ENCODE results near the gene RPS27. TPM values are rescaled to one million over a fixed set of nuclear protein-coding genes. Genes with fewer than 3 reads are reported as not detected.
"Not testable (repeated sequence)": the region's sequence is repeated elsewhere in the genome, so short reads cannot be mapped to it uniquely, and the experiment has no call there.

RPS27 gene
- total RNA-seq, 1 donor from 2014 or later, result 3,463 TPM

DNA sequence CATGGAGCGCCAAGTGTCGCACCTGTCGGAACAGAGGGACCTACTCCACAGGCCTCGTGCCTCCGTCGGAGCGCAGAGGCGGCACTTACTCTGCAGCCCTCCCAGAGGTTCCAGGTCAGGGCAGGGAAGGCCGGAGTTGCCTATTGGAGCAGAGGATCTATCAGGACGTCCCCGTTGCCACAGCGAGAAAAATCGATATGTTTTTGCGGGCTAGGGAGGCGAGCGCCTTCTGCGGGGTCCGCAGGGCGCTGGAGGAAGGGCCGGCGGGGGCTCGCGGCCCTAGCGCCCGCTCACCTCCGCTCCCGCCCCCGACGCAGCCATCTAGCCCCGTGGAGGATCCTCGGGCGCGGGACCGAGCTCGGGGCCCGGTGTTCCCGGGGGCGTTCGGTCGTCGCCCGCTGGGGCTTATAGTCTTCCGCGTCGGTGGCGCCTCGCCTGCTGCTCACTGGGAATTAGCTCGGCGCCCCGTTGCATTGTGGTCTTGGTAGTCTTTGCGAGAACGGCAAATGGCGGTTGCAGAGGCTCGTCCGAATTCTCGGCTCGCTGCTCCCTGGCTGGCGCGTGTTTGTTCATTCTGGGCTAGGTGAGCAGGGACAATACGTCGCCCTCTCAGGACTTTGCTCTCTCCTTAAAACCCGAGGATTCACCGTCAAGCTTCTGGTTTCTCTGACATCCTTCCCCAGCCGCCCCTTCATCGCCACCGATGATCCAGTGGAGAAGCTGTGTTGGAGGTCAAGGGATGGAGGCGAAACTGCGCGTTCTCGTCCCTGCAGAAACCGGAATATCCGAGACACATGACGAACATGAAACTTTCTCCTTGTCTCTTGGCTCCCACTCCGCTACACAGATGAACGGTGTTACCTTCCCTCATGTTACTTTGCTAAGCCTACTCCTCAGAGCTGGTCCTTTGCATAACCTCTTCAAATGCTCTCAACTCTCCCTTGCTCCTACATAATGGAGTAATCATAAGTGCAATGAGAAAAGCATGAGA, 13.0 kb upstream of the RPS27 start, which contains the start of gene JTB:
Gene JTB (minus strand): TSS at position 425 of the 991 bp plus-strand sequence. CDS start 422 bp downstream, at position 3.
- CTCF ChIA-PET, result interaction anchor here (1.2 to 2.9 kb wide), 5 partner anchors 9 to 156 kb away, joined by 4 to 15 read pairs (median 8); partner anchors contain the start of genes CREB3L4, CRTC2, DENND4B and RAB13

DNA sequence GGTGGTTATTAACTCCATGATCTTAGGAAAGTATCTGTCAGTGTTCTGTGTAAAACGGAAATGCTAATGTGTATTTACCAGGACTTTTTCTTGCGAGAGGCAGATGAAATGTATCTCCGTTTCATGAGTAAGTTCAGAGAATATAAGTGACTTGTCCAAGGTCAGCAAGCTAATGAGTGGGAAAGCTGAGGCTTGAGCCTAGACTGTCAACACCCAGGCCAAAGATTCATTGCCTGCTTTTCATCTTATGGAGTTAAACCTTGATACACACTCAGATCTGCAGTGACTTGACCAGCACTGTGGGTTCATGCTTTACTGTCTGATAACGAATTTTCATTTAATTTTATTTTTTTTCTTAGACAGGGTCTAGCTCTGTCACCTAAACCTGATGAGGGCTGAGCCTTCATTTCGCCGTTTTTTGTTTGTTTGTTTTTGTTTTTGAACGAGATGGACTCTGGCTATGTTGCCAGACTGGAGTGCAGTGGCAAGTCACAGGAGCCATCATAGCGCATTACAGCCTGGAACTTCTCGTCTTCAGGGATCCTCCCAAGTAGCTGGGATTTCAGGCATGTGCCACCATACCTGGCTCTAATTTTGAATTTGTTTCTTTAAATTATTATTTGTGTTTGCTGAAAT, 12.2 kb upstream of the RPS27 start:
- ATAC-seq (ENCODE audit: low read depth), result no peak
- TF ChIP-seq, protein P1, sequence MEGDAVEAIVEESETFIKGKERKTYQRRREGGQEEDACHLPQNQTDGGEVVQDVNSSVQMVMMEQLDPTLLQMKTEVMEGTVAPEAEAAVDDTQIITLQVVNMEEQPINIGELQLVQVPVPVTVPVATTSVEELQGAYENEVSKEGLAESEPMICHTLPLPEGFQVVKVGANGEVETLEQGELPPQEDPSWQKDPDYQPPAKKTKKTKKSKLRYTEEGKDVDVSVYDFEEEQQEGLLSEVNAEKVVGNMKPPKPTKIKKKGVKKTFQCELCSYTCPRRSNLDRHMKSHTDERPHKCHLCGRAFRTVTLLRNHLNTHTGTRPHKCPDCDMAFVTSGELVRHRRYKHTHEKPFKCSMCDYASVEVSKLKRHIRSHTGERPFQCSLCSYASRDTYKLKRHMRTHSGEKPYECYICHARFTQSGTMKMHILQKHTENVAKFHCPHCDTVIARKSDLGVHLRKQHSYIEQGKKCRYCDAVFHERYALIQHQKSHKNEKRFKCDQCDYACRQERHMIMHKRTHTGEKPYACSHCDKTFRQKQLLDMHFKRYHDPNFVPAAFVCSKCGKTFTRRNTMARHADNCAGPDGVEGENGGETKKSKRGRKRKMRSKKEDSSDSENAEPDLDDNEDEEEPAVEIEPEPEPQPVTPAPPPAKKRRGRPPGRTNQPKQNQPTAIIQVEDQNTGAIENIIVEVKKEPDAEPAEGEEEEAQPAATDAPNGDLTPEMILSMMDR (IDR thresholded peaks at IDR 0.05), result no peak
- ChIA-PET CTCF (interaction anchor here (1.2 to 2.9 kb wide), 5 partner anchors 8 to 164 kb away, joined by 4 to 15 read pairs (median 7); partner anchors contain the start of genes CREB3L4, CRTC2 and RAB13), POLR2A (interaction anchor here (0.6 to 8.0 kb wide), 11 partner anchors 8 to 412 kb away, joined by 3 to 230 read pairs (median 25); partner anchors contain the start of genes CREB3L4, CRTC2, DENND4B and GATAD2B)
- Mint-ChIP-seq H3K36me3 (ENCODE audit: low read depth) (peaks cover 38% of the 10 kb centered on the region), H3K4me1 (peaks cover 32% of the 10 kb centered on the region), H3K4me3 (peak overlapping the region; percentile 98), H3K27me3 (no peaks in the 10 kb centered on the region), H3K9me3 (no peaks in the 10 kb centered on the region), H3K27ac (peak overlapping the region; percentile 96)
- no peak for DNase-seq
- intact Hi-C loops (cut with micrococcal nuclease), result no loop called here

More for the DNA sequence above, 13.0 kb upstream of the RPS27 start, which contains the start of gene JTB:
- Mint-ChIP-seq H3K27ac (peak within 1 kb of the TSS; percentile 97), H3K27me3 (no peaks in the 10 kb centered on the region), H3K9me3 (no peaks in the 10 kb centered on the region), H3K4me1 (peaks cover 32% of the 10 kb centered on the region), H3K4me3 (peak within 1 kb of the TSS; percentile 98), H3K36me3 (ENCODE audit: low read depth) (peaks cover 47% of the 10 kb centered on the region)
- intact Hi-C loops (cut with micrococcal nuclease), result loop anchor here (1.0 to 2.0 kb wide), 5 partner anchors 8 to 55 kb away; partner anchors contain the start of genes CREB3L4, CRTC2, GATAD2B and RPS27
- POLR2A ChIA-PET, result interaction anchor here (0.5 to 8.0 kb wide), 21 partner anchors 9 to 442 kb away, joined by 3 to 230 read pairs (median 4); partner anchors contain the start of genes CREB3L4, CRTC2, DENND4B and GATAD2B
- TF ChIP-seq, protein P1 (IDR thresholded peaks at IDR 0.05), result no peak
- DNase-seq (peak; percentile 72), ATAC-seq (ENCODE audit: low read depth) (peak; percentile 97)

DNA sequence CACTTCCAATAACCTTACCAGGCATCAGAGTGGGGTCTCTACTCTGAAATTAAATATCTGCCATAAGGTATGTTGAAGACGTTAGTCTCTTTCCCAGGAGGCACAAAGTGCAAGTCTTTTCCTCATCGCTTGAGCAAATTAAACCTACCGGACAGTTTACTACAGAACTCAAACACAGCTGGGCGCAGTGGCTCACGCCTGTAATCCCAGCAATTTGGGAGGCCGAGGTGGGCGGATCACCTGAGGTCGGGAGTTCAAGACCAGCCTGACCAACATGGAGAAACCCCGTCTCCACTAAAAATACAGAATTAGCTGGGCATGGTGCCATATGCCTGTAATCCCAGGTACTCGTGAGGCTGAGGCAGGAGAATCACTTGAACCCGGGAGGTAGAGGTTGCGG, 11.5 kb upstream of the RPS27 start:
- H3K27me3 Mint-ChIP-seq; DNase-seq; H3K9me3 Mint-ChIP-seq; intact Hi-C loops (cut with micrococcal nuclease); H3K27ac Mint-ChIP-seq; ATAC-seq (ENCODE audit: low read depth); H3K4me3 Mint-ChIP-seq: not testable (repeated sequence)
- Mint-ChIP-seq H3K4me1 (peaks cover 32% of the 10 kb centered on the region), H3K36me3 (ENCODE audit: low read depth) (peaks cover 31% of the 10 kb centered on the region)
- ChIA-PET CTCF (interaction anchor here (0.7 to 1.9 kb wide), 3 partner anchors 34 to 165 kb away, joined by 3 to 7 read pairs (median 4); no protein-coding TSS in a partner anchor), POLR2A (interaction anchor here (0.6 to 8.0 kb wide), 6 partner anchors 12 to 381 kb away, joined by 3 to 230 read pairs (median 68); partner anchors contain the start of genes CREB3L4, DENND4B, GATAD2B and RPS27)

DNA sequence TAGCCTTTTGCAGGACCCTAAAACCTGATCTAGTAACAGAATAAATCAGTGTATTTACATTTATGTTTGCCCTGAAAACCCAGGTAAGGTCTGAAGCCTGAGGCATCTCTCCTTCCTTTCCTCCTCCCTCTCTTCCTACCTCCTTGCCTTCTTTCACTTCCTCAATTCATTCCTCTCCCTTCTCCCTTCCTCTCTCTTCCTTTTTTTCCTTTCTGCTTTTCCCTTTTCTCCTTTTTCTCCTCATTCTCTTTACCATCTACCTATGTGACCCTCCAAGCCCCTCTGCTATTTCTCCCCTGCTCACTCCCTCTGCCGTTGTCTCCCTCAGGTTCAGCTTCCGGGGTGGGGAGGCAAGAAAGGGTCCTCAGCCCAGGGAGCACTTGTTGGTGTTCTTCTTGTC, 8.8 kb upstream of the RPS27 start:
- H3K4me3 Mint-ChIP-seq; DNase-seq; intact Hi-C loops (cut with micrococcal nuclease); ATAC-seq (ENCODE audit: low read depth); H3K9me3 Mint-ChIP-seq; H3K27me3 Mint-ChIP-seq; H3K27ac Mint-ChIP-seq; CTCF ChIA-PET: not testable (repeated sequence)
- Mint-ChIP-seq H3K4me1 (peaks cover 42% of the 10 kb centered on the region), H3K36me3 (ENCODE audit: low read depth) (peaks cover 10% of the 10 kb centered on the region)
- POLR2A ChIA-PET, result interaction anchor here (0.6 to 8.0 kb wide), 3 partner anchors 10 to 254 kb away, joined by 3 to 230 read pairs (median 96); partner anchors contain the start of genes CREB3L4, INTS3, RPS27 and SLC39A1

DNA sequence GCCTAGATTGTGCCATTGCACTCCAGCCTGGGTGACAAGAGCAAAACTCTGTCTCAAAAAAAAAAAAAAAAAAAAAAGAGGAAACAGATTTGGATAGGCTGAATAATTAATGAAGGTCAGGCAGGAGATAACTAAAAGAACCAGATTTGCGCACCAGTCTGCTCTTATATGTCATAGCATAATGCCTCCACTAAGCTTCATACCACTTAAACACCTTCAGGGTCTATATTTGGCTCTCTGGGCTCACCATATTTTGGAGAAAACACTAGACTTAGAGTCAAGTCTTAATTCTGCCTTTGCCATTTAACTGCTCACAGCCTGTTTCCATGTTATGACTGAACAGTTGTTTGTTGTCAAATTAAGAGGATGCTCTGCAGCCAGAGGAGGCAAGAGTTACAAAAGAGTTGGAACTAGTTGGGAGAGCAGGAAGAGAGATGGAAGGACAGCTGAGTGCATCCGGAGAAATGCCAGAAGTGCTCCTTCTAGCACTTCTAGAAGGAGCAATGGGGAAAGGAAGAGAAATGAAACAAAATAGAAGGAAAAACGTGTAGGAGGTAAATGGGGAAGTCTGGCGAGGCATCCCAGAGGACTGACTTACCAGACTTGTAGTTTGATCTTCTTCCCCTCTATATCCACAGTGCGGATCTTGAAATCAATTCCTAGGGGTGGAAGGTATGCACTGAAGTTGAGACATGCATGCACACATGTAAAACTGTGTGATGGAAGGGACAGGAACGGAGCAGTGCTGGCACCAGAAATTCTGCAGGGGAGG, 6.3 kb upstream of the RPS27 start:
- TF ChIP-seq, protein P1 (IDR thresholded peaks at IDR 0.05), result no peak
- H3K27ac Mint-ChIP-seq, result peak overlapping the region; percentile 13
- ChIA-PET CTCF (interaction anchor here (1.2 to 4.6 kb wide), 7 partner anchors 17 to 209 kb away, joined by 3 to 49 read pairs (median 28); partner anchors contain the start of genes CREB3L4, DENND4B, GATAD2B and SLC27A3), POLR2A (interaction anchor here (0.6 to 5.0 kb wide), 11 partner anchors 9 to 423 kb away, joined by 3 to 116 read pairs (median 26); partner anchors contain the start of genes CREB3L4, CRTC2, DENND4B and GATAD2B)
- no peaks in the 10 kb centered on the region for H3K27me3 Mint-ChIP-seq
- H3K9me3 Mint-ChIP-seq, result no peaks in the 10 kb centered on the region
- ATAC-seq (ENCODE audit: low read depth) (no peak), DNase-seq (no peak)
- peak overlapping the region; percentile 47 for H3K4me3 Mint-ChIP-seq
- H3K36me3 Mint-ChIP-seq (ENCODE audit: low read depth), result no peaks in the 10 kb centered on the region
- intact Hi-C loops (cut with micrococcal nuclease), result no loop called here
- peaks cover 32% of the 10 kb centered on the region for H3K4me1 Mint-ChIP-seq

Data from activated B cell treated with CpG ODN at 0.5 μM for 24 hours (primary cell).